Measurements from ENCODE around the gene WNT6.

Gene WNT6

DNA sequence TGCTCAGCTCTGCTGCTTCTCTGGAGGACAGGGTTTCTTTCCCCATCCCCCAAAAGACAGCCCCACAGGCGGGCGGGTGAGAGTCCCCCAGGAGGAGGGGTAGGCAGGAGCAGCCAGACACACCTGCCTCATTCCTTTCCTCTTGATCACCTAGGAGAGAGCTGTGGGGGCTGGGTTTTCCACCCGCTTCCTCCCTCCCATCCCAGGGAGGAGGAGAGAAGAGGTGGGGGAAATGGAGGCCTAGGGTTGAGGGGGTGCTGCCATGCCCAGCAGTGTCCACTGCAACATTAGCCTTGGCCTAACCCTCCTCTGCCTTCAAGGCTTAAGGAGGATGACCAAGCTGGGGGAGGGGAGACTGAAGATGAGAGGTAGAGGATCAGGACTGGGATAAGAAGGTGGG lies 35.7 kb downstream of the WNT6 start:
- Histone ChIP-seq H3K27ac (ENCODE audit: low read depth, low read length) (no peak overlapping the region), H3K4me1 (ENCODE audit: control insufficient read depth, insufficient read depth, low read length) (peaks cover 43% of the 10 kb centered on the region), H3K9ac (ENCODE audit: low read length) (no peak overlapping the region), H3K9me3 (ENCODE audit: control insufficient read depth, insufficient read depth, low read depth, low read length) (no peaks in the 10 kb centered on the region), H3K27me3 (ENCODE audit: control insufficient read depth, insufficient read depth, low read length) (peaks cover 97% of the 10 kb centered on the region), H3K4me3 (ENCODE audit: low read depth, low read length) (0 out of 2 replicates have a peak overlapping the region, but pooled peaks have one; percentile 7), H3K36me3 (ENCODE audit: control insufficient read depth, insufficient read depth, low read length) (no peaks in the 10 kb centered on the region)

- Histone ChIP-seq H3K4me1 (ENCODE audit: control insufficient read depth, insufficient read depth, low read length) (peaks cover 43% of the 10 kb centered on the region), H3K36me3 (ENCODE audit: control insufficient read depth, insufficient read depth, low read length) (no peaks in the 10 kb centered on the region), H3K27me3 (ENCODE audit: control insufficient read depth, insufficient read depth, low read length) (peaks cover 97% of the 10 kb centered on the region), H3K4me3 (ENCODE audit: low read depth, low read length) (peak overlapping the region; percentile 42; the same call in 1 of the 2 replicates), H3K9me3 (ENCODE audit: control insufficient read depth, insufficient read depth, low read depth, low read length) (no peaks in the 10 kb centered on the region), H3K9ac (ENCODE audit: low read length) (no peak overlapping the region), H3K27ac (ENCODE audit: low read depth, low read length) (no peak overlapping the region)
Measured at GRCh38 chr2:218895759-218896500, 36.3 kb downstream of the WNT6 start.

GRCh38 chr2:218896501-218897393 lies 37.1 kb downstream of the WNT6 start:
- no peak overlapping the region for H3K9ac ChIP-seq (ENCODE audit: low read length)
- peak overlapping the region; percentile 42 for H3K4me3 ChIP-seq (ENCODE audit: low read depth, low read length)
- H3K36me3 ChIP-seq (ENCODE audit: control insufficient read depth, insufficient read depth, low read length), result no peaks in the 10 kb centered on the region
- peaks cover 97% of the 10 kb centered on the region for H3K27me3 ChIP-seq (ENCODE audit: control insufficient read depth, insufficient read depth, low read length)
- H3K4me1 ChIP-seq (ENCODE audit: control insufficient read depth, insufficient read depth, low read length), result peaks cover 43% of the 10 kb centered on the region
- H3K9me3 ChIP-seq (ENCODE audit: control insufficient read depth, insufficient read depth, low read depth, low read length), result no peaks in the 10 kb centered on the region
- no peak overlapping the region for H3K27ac ChIP-seq (ENCODE audit: low read depth, low read length)

GRCh38 chr2:218897394-218898108 lies 37.9 kb downstream of the WNT6 start:
- H3K27ac ChIP-seq (ENCODE audit: low read depth, low read length), result no peak overlapping the region
- H3K9me3 ChIP-seq (ENCODE audit: control insufficient read depth, insufficient read depth, low read depth, low read length), result no peaks in the 10 kb centered on the region
- no peak overlapping the region for H3K9ac ChIP-seq (ENCODE audit: low read length)
- no peaks in the 10 kb centered on the region for H3K36me3 ChIP-seq (ENCODE audit: control insufficient read depth, insufficient read depth, low read length)
- H3K4me3 ChIP-seq (ENCODE audit: low read depth, low read length), result peak overlapping the region; percentile 42
- peaks cover 97% of the 10 kb centered on the region for H3K27me3 ChIP-seq (ENCODE audit: control insufficient read depth, insufficient read depth, low read length)
- H3K4me1 ChIP-seq (ENCODE audit: control insufficient read depth, insufficient read depth, low read length), result peaks cover 41% of the 10 kb centered on the region

DNA sequence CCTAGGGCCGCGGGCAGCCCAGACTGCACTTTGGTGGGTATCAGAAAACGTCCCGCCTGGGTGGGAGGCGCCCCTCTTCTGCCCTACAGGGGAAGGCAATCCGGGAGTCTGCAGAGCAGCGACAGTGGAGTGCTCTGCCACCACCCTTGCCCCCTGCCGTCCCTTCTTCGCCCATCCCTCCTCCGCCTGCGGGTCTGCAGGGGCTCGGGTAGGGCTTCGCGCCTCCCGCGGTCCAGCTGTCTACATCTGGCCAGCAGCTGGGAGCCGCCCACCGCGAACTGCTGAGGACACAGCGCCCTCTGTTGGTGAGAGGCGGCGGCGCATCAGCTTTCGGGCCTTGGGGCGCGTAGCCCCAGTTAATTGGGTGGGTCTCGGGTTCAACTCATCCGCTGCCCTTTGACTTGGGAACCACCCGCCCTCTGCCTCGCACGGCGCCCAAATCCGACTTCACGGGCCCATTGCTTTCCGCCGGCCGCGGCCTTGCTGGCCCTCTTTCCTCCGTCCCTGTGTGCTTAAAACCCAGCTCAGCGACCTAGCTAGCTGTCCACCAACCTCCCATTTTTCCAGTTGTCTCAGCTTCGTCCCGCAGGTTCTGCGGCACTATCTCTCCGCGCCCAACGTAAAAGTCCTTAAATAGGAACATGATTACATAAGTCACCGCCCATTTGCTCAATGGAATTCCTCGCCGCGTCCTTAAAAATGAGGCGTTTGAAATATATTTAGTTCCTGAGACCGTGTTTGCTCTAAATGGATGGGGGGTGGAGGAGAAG lies 38.7 kb downstream of the WNT6 start:
- no peaks in the 10 kb centered on the region for H3K9me3 ChIP-seq (ENCODE audit: control insufficient read depth, insufficient read depth, low read depth, low read length)
- peaks cover 94% of the 10 kb centered on the region for H3K27me3 ChIP-seq (ENCODE audit: control insufficient read depth, insufficient read depth, low read length)
- H3K4me1 ChIP-seq (ENCODE audit: control insufficient read depth, insufficient read depth, low read length), result peaks cover 37% of the 10 kb centered on the region
- no peak overlapping the region for H3K27ac ChIP-seq (ENCODE audit: low read depth, low read length)
- H3K36me3 ChIP-seq (ENCODE audit: control insufficient read depth, insufficient read depth, low read length), result no peaks in the 10 kb centered on the region
- H3K4me3 ChIP-seq (ENCODE audit: low read depth, low read length), result peak overlapping the region; percentile 28
- no peak overlapping the region for H3K9ac ChIP-seq (ENCODE audit: low read length)

DNA sequence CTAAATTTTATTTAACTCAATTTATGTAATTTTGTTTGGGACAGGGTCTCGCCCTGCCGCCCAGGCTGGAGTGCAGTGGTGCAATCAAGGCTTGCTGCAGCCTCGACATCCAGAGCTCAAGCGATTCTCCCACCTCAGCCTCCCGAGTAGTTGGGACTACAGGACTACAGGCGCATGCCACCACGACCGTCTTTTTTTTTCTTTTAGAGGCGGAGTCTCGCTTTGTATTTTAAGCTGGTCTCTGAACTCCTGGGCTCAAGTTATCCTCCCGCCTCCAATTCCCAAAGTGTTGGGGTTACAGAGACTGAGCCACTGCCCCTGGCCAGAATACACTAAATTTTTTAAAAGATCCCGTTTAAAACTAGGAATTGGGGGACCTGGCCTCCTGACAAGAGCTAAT lies 39.5 kb downstream of the WNT6 start:
- H3K4me3 ChIP-seq (ENCODE audit: low read depth, low read length), result no peak overlapping the region
- no peaks in the 10 kb centered on the region for H3K9me3 ChIP-seq (ENCODE audit: control insufficient read depth, insufficient read depth, low read depth, low read length)
- H3K9ac ChIP-seq (ENCODE audit: low read length), result no peak overlapping the region
- H3K27ac ChIP-seq (ENCODE audit: low read depth, low read length), result no peak overlapping the region
- peaks cover 92% of the 10 kb centered on the region for H3K27me3 ChIP-seq (ENCODE audit: control insufficient read depth, insufficient read depth, low read length)
- H3K36me3 ChIP-seq (ENCODE audit: control insufficient read depth, insufficient read depth, low read length), result no peaks in the 10 kb centered on the region
- H3K4me1 ChIP-seq (ENCODE audit: control insufficient read depth, insufficient read depth, low read length), result peaks cover 33% of the 10 kb centered on the region

DNA sequence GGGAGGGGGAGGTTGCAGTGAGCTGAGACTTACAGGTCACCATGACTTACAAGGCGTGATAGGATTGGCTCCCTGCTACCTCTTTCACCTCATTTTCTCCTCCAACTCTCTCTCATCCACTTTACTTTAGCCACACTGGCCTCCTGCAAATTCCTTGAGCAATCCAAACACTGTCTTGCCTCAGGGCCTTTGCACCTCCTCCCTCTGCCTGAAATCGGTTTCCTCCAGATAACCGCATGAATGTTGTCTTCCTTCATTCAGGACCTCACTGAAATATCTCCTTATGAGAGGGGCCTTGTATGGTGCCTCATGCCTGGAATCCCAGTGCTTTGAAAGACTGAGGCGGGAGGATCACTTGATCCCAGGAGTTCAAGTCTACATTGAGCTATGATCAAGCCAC lies 42.8 kb downstream of the WNT6 start:
- Histone ChIP-seq H3K36me3 (ENCODE audit: control insufficient read depth, insufficient read depth, low read length) (no peaks in the 10 kb centered on the region), H3K27ac (ENCODE audit: low read depth, low read length) (no peak overlapping the region), H3K9me3 (ENCODE audit: control insufficient read depth, insufficient read depth, low read depth, low read length) (no peaks in the 10 kb centered on the region), H3K27me3 (ENCODE audit: control insufficient read depth, insufficient read depth, low read length) (peaks cover 86% of the 10 kb centered on the region), H3K4me3 (ENCODE audit: low read depth, low read length) (no peak overlapping the region), H3K4me1 (ENCODE audit: control insufficient read depth, insufficient read depth, low read length) (0 out of 2 replicates have a peak, but pooled peaks cover 6% of the 10 kb centered on the region), H3K9ac (ENCODE audit: low read length) (no peak overlapping the region)

DNA sequence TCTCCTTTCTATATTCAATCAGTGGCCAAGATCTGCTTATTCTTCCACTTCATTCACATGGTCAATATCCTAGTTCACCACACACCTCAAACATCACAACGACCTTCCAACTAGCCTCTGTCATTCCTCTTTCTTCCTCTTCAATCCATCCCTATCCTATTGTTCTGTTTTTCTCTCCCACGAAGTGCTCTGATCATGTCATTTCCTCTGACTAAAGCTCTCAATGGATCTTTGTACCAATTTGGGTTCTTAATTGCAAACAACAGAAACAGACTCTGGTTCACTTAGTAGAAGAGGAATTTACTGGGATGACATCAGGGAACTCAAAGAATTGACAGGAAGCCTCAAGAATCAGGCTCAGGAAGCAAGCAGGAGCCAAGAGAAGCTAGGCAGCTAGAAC lies 44.6 kb downstream of the WNT6 start:
- Histone ChIP-seq H3K4me3 (ENCODE audit: low read depth, low read length) (no peak overlapping the region), H3K27me3 (ENCODE audit: control insufficient read depth, insufficient read depth, low read length) (peaks cover 75% of the 10 kb centered on the region), H3K4me1 (ENCODE audit: control insufficient read depth, insufficient read depth, low read length) (0 out of 2 replicates have a peak, but pooled peaks cover 2% of the 10 kb centered on the region), H3K9me3 (ENCODE audit: control insufficient read depth, insufficient read depth, low read depth, low read length) (no peaks in the 10 kb centered on the region), H3K36me3 (ENCODE audit: control insufficient read depth, insufficient read depth, low read length) (no peaks in the 10 kb centered on the region), H3K9ac (ENCODE audit: low read length) (no peak overlapping the region), H3K27ac (ENCODE audit: low read depth, low read length) (no peak overlapping the region)

- no peaks in the 10 kb centered on the region for H3K36me3 ChIP-seq (ENCODE audit: control insufficient read depth, insufficient read depth, low read length)
- peaks cover 8% of the 10 kb centered on the region; the same call in 1 of the 2 replicates for H3K4me1 ChIP-seq (ENCODE audit: control insufficient read depth, insufficient read depth, low read length)
- peak overlapping the region; percentile 71 for H3K27ac ChIP-seq (ENCODE audit: low read depth, low read length)
- peak overlapping the region; percentile 75 for H3K9ac ChIP-seq (ENCODE audit: low read length)
- H3K27me3 ChIP-seq (ENCODE audit: control insufficient read depth, insufficient read depth, low read length), result peaks cover 35% of the 10 kb centered on the region
- no peaks in the 10 kb centered on the region for H3K9me3 ChIP-seq (ENCODE audit: control insufficient read depth, insufficient read depth, low read depth, low read length)
- peak overlapping the region; percentile 71 for H3K4me3 ChIP-seq (ENCODE audit: low read depth, low read length)
Measured at GRCh38 chr2:218908721-218909619, 49.4 kb downstream of the WNT6 start.
